ENCODE measurements around the gene NANOS3. TPM values are rescaled to one million over a fixed set of nuclear protein-coding genes. Genes with fewer than 3 reads are reported as not detected.
A peak's percentile ranks its signal among the peaks of the same experiment; 100 is the strongest.

Gene NANOS3
- total RNA-seq, 1 donor from 2014 or later: not detected

DNA sequence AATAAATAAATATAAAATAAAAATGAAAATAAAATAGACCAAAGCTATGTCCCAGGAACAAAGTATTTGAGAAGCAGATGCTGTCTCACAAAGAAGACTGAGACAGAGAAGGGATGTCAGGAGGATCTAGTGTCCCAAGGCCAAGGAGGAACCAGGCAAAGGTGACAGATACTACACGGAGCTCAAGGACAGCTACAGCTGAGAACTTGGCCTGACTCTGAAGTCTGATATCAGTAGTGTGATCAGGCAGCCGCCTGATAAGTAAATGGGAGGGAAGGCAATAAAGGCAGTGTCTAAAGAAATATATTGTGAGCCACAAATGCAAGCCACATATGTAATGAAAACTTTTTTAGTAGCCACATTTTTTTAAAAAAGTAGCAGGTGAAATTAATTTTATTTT, 20.4 kb upstream of the NANOS3 start:
- H3K9ac ChIP-seq: no peak overlapping the region
- no peak overlapping the region for H3K4me2 ChIP-seq
- no peaks in the 10 kb centered on the region for H3K36me3 Mint-ChIP-seq
- no peaks in the 10 kb centered on the region for H4K20me1 ChIP-seq (ENCODE audit: low read depth)
- H2AFZ ChIP-seq (replicated peaks): no peak overlapping the region
- no peaks in the 10 kb centered on the region for H3F3A ChIP-seq (ENCODE audit: low read depth)
- DNase-seq (ENCODE audit: low spot score): no peak
- TF ChIP-seq, protein P1, sequence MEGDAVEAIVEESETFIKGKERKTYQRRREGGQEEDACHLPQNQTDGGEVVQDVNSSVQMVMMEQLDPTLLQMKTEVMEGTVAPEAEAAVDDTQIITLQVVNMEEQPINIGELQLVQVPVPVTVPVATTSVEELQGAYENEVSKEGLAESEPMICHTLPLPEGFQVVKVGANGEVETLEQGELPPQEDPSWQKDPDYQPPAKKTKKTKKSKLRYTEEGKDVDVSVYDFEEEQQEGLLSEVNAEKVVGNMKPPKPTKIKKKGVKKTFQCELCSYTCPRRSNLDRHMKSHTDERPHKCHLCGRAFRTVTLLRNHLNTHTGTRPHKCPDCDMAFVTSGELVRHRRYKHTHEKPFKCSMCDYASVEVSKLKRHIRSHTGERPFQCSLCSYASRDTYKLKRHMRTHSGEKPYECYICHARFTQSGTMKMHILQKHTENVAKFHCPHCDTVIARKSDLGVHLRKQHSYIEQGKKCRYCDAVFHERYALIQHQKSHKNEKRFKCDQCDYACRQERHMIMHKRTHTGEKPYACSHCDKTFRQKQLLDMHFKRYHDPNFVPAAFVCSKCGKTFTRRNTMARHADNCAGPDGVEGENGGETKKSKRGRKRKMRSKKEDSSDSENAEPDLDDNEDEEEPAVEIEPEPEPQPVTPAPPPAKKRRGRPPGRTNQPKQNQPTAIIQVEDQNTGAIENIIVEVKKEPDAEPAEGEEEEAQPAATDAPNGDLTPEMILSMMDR (IDR thresholded peaks at IDR 0.05): no peak
- H3K9me3 ChIP-seq (ENCODE audit: low read depth): no peaks in the 10 kb centered on the region
- peaks cover 2% of the 10 kb centered on the region for H3K4me1 ChIP-seq
- no peak overlapping the region for H3K27ac ChIP-seq
- H3K27ac Mint-ChIP-seq: no peak overlapping the region
- peaks cover 8% of the 10 kb centered on the region for H3K4me1 Mint-ChIP-seq
- no peaks in the 10 kb centered on the region for H3K36me3 ChIP-seq
- H3K4me3 ChIP-seq: no peak overlapping the region
- no peaks in the 10 kb centered on the region for H3K79me2 ChIP-seq (ENCODE audit: low read depth)
- H3K9me3 Mint-ChIP-seq: no peaks in the 10 kb centered on the region
- H3K27me3 ChIP-seq: peaks cover 4% of the 10 kb centered on the region
- peaks cover 9% of the 10 kb centered on the region for H3K27me3 Mint-ChIP-seq (ENCODE audit: insufficient read depth, low read depth)
- no peak overlapping the region for H3K4me3 Mint-ChIP-seq

DNA sequence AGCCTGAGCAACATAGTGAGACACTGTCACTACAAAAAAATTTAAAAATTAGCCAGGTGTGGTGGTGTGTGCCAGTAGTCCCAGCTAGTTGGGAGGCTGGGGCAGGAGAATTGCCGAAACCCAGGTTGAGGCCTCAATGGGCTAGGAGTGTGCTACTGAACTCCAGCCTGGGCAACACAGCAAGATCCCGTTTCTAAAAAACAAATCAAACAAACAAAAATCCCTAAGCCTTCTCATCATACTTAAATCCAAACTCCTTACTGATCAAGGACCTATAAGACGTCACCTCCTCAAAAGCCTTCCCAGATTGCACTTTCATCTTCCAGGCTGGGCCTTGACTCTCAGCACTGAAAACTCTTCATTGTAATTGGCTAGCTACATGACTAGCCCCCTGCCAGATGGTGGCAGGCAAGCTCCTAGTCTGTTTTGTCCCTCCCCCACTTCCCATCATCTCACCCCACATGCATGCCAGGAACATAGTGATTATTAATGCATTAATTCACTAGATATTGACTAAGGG, 17.5 kb upstream of the NANOS3 start:
- Histone ChIP-seq H3K9me3 (ENCODE audit: low read depth) (no peaks in the 10 kb centered on the region), H3K9ac (no peak overlapping the region), H3K4me3 (no peak overlapping the region), H3K36me3 (no peaks in the 10 kb centered on the region), H3F3A (ENCODE audit: low read depth) (peaks cover 22% of the 10 kb centered on the region), H2AFZ (replicated peaks) (no peak overlapping the region), H3K4me2 (no peak overlapping the region), H3K27me3 (peaks cover 26% of the 10 kb centered on the region), H3K4me1 (peaks cover 6% of the 10 kb centered on the region), H3K27ac (no peak overlapping the region), H3K79me2 (ENCODE audit: low read depth) (no peaks in the 10 kb centered on the region), H4K20me1 (ENCODE audit: low read depth) (peaks cover 5% of the 10 kb centered on the region)
- TF ChIP-seq EZH2 (IDR thresholded peaks at IDR 0.05): no peak
- TF ChIP-seq EZH2phosphoT487 (IDR thresholded peaks at IDR 0.05): no peak
- TF ChIP-seq, protein P1 (IDR thresholded peaks at IDR 0.05): no peak
- DNase-seq (ENCODE audit: low spot score): no peak
- peaks cover 25% of the 10 kb centered on the region for H3K4me1 Mint-ChIP-seq
- no peaks in the 10 kb centered on the region for H3K9me3 Mint-ChIP-seq
- peak overlapping the region; percentile 87 for H3K27ac Mint-ChIP-seq
- H3K4me3 Mint-ChIP-seq: no peak overlapping the region
- no peaks in the 10 kb centered on the region for H3K36me3 Mint-ChIP-seq
- peaks cover 15% of the 10 kb centered on the region for H3K27me3 Mint-ChIP-seq (ENCODE audit: insufficient read depth, low read depth)

DNA sequence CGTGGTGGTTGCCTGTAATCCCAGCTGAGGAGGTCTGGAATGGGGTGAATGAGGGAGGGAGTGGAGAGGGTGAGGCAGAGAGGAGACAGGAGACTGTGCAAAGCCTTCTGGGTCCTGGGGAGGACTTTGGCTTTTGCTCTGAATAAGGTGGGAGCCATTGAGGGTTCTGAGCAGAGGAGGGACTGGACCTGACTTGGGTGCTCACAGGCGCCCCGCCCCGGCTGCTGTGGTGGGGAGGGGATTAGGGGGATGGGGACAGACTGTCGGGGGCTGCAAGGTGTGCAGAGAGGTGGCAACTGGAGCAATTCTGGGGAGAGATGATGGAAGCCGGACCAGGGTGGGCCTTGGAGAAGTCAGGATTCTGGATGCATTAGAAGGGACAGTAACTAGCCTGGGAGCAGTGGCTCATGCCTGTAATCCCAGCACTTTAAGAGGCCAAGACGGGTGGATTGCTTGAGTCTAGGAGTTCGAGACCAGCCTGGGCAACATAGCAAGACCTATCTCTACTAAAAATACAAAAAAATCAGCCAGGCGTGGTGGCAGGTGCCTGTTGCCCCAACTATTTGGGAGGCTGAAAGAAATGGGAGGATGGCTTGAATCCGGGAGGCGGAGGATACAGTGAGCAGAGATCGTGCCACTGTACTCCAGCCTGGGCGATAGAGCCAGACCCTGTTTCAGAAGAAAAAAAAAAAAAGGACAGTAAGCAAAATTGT, 16.1 kb upstream of the NANOS3 start:
- H3K27ac Mint-ChIP-seq: no peak overlapping the region

More for the DNA sequence above, 16.1 kb upstream of the NANOS3 start:
- peak overlapping the region; percentile 43 for H2AFZ ChIP-seq (replicated peaks)
- Mint-ChIP-seq H3K9me3 (no peaks in the 10 kb centered on the region), H3K4me3 (no peak overlapping the region), H3K4me1 (peaks cover 29% of the 10 kb centered on the region), H3K27me3 (ENCODE audit: insufficient read depth, low read depth) (peaks cover 17% of the 10 kb centered on the region), H3K36me3 (no peaks in the 10 kb centered on the region)
- DNase-seq (ENCODE audit: low spot score): no peak
- no peak overlapping the region for H3K4me2 ChIP-seq
- no peaks in the 10 kb centered on the region for H3K9me3 ChIP-seq (ENCODE audit: low read depth)
- H3K27me3 ChIP-seq: peaks cover 40% of the 10 kb centered on the region
- no peak overlapping the region for H3K27ac ChIP-seq
- peaks cover 5% of the 10 kb centered on the region for H4K20me1 ChIP-seq (ENCODE audit: low read depth)
- no peak overlapping the region for H3K9ac ChIP-seq
- H3K4me3 ChIP-seq: no peak overlapping the region
- no peaks in the 10 kb centered on the region for H3K36me3 ChIP-seq
- H3F3A ChIP-seq (ENCODE audit: low read depth): peaks cover 23% of the 10 kb centered on the region
- no peak for TF ChIP-seq EZH2phosphoT487 (IDR thresholded peaks at IDR 0.05)
- TF ChIP-seq EZH2 (IDR thresholded peaks at IDR 0.05): no peak
- TF ChIP-seq, protein P1 (IDR thresholded peaks at IDR 0.05): no peak
- no peaks in the 10 kb centered on the region for H3K79me2 ChIP-seq (ENCODE audit: low read depth)
- peaks cover 6% of the 10 kb centered on the region for H3K4me1 ChIP-seq

Measured in neural progenitor cell (in vitro differentiated cells).